SU-DHL-6 (cell line): ENCODE data around the gene LIX1.

Source experiments
- CTCF ChIP-seq: fragments of 200-600 bp; sonication (generic); IDR thresholded peaks from one replicate; pipeline ENCODE4 v1.5.1; 2017; ENCODE audit warnings: antibody characterized with exemption, mild to moderate bottlenecking, low read length, moderate library complexity; ENCODE audit not compliant: insufficient read depth, poor library complexity, severe bottlenecking
- EZH2phosphoT487 ChIP-seq: fragments of 200-600 bp; sonication (generic), shearing (Covaris generic); conservative IDR thresholded peaks from 2 replicates; pipeline ENCODE4 v1.6.1; 2018; ENCODE audit warnings: mild to moderate bottlenecking, antibody characterized with exemption, low read length, moderate library complexity, mixed read lengths

GRCh38 chr5:97101189-97101910 is 41.1 kb downstream of the LIX1 start:
- TF ChIP-seq CTCF (no peak), EZH2phosphoT487 (no peak)
